ENCODE data around the gene LAP3.
A peak's percentile ranks its signal among the peaks of the same experiment; 100 is the strongest.
"Not testable (repeated sequence)": the region's sequence is repeated elsewhere in the genome, so short reads cannot be mapped to it uniquely, and the experiment has no call there.

The LAP3 gene

DNA sequence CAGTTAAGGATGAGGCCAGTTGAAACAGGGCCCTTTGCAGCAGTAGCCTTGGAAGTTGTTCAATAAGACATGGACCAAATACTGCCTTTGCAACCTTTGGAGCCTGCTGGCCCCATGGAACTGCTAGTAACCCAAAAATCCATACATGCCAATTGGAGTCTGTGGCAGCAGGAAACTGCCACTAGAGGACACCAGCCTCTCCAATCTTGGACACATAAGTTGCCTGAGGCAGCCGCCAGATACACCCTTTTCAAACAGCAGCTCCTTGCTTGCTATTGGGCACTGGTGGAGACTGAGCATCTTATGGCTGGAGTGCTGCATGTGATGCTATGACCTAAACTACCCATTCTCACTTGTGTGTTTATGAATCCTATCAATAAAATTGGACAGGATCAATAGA, 14.8 kb upstream of the LAP3 start:
- no peak for DNase-seq (ENCODE audit: low spot score)

- DNase-seq (ENCODE audit: low spot score), result no peak
These were observed 11.2 kb upstream of the LAP3 start for GRCh38 chr4:17565846-17566245.

DNA sequence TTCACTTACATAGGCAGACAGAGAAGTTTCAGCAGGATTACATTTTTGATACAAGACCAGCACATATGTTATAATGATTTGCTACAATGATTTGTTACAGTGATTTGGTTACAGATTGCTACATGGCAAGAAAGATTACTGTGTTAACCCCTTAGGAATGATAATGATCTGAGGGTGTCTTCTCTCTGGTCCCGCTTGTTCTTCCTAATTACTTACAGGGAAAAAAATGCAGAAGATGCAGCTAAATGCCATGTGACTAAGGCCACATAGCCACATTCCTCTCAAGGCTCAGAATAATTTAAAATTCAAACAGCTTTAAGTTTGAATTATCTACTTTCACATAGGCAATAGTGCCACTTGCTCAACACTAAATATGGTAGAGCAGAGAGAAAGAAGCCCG, 9.7 kb upstream of the LAP3 start:
- DNase-seq (ENCODE audit: low spot score), result no peak

DNA sequence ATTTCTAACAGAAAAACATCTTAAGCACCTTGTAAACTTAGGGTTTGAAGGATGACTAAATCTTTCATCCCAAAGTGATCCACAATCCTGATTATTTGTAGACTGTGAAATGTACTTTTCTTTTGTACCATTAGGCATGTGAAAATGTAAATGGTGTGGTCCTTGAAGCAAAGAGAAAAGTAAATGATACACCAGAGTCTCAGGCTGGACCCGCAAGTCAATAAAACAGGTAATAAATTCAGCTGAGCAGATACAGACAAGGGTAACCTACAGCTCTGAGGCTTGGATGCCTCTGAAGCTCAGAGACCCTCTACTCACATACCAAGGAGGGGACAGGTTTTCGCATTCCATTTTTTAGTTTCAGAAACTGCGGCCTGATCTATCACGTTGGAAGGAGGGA, 2.8 kb upstream of the LAP3 start:
- DNase-seq (ENCODE audit: low spot score), result no peak

DNA sequence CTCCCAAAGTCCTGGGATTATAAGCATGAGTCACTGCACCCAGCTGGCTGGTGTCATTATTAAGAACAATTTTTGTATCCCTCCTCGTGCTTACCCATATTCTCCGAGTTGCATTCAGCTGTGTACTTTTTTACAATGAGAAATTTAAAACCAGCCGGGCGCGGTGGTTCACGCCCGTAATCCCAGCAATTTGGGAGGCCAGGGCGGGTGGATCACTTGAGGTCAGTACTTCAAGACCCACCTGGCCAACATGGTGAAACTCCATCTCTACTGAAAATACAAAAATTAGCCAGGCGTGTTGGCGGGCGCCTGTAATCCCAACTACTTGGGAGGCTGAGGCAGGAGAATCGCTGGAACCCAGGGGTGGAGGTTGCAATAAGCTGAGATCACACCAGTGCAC, 1.8 kb upstream of the LAP3 start:
- not testable (repeated sequence) for DNase-seq (ENCODE audit: low spot score)

- peak; percentile 65 for DNase-seq (ENCODE audit: low spot score)
These were observed 875 bp downstream of the LAP3 start for GRCh38 chr4:17577665-17578481.

- DNase-seq (ENCODE audit: low spot score), result peak; percentile 44
These were observed 1.5 kb downstream of the LAP3 start for GRCh38 chr4:17578482-17578891.

DNA sequence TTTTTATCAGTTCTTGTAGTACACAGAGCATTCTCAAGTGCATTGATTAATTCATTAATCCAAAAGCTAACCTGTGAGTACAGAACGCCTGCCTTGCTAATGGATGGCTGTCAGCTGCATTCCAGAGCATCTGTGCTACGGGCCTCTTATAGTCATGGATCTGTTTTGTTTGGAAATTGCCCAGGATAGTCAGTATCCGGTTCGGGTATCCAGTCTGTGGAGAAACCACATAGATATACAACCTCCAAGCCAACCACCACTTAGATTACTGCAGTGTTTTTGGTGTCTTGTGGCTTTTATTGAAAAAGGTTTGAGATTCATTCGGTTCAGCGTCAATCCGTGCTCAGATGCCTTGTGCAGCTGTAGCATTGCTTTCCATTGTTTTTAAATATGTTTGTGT, 4.0 kb downstream of the LAP3 start:
- DNase-seq (ENCODE audit: low spot score), result no peak

DNA sequence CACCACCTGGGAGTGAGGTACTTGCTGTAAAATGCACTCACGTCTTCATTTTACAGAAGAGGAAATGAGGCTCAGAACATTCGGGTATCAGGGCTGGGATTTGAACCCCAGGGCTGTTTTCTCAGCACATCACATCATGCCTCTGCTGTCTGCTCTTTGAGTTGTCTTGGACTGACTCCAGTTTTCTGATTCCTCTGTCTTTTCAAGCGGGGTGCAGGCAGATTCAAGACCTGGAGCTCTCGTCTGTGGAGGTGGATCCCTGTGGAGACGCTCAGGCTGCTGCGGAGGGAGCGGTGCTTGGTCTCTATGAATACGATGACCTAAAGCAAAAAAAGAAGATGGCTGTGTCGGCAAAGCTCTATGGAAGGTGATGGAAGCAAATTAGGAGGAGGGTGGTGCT, 6.3 kb downstream of the LAP3 start:
- DNase-seq (ENCODE audit: low spot score), result no peak

- no peak for DNase-seq (ENCODE audit: low spot score)
These were observed 6.9 kb downstream of the LAP3 start for GRCh38 chr4:17583941-17584340.

DNA sequence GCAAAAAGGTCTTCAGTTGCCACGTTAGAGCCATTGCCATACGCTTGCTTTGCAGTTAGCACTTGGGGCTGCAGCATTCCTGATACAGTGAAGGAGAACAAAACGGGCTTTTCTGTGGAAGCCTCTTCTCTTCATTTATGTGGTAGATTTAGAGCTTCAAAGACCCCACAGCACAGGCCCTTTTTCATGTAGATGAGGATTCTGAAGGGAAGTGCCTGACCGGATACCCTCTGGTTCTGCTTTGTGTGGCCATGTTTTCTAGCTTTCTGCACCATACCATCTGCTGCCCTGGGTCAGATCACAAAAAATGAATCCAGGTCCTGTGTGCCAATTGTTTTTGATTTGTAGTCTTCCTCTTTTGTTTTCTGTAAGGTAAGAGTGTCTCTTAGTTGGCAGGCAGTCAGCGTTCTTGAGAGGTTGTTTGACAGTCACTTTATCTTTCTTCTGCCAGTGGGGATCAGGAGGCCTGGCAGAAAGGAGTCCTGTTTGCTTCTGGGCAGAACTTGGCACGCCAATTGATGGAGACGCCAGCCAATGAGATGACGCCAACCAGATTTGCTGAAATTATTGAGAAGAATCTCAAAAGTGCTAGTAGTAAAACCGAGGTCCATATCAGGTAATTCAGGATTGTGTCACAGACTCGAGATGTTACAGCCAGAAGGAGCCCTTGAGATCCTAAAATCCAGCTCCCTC, 7.7 kb downstream of the LAP3 start:
- DNase-seq (ENCODE audit: low spot score), result no peak

DNA sequence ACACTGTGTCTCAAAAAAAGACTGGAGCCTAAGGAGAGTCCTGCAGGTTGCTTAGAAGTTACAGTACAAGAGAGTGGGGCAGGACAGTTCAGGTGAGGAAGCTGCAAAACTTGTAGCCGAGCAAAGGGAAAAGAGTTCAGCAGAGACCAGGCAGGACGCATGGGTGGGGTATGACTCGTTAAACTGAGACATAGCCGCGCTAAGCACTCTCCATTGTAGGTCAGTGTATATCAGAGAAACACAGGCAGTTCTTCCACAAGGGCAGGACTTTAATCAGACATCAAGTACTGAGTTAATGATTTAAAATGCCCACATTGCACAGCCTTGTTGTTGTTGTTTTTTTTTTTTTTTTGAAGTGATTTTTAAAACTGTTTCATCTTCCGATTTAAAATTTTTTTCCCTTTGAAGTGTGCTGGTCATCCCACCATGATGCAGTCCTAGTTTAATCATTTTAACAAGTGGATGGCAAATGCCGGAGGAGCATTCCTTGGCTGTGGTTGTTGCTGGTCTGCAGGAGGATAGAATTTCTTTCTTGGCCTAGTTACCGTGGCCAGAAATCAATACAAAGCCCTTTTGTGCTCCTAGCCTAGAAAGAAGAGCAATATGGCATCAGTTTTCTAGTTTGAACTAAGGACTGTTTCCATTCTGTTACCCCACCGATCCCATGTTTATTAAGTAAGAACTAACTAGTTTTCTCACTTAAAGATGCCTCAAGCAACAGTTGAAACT, 10.3 kb downstream of the LAP3 start:
- no peak for DNase-seq (ENCODE audit: low spot score)

DNA sequence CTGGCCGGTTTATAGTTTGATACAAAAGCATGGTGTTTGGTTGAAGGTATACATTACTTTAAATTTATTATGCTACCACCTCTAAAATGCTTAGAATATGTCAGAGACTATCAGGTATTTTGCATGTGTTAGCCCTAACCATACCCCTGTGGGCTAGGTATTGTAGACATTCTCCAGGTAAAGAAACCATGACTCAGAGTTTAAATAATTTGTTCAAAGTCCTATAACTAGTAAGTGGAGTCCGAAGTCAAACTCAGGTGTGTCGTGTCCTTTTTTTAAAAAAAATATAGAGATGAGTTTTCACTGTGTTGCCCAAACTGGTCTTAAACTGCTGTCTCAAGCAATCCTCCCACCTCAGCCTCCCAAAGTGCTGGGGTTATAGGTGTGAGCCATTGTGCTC, 12.4 kb downstream of the LAP3 start:
- no peak for DNase-seq (ENCODE audit: low spot score)

GRCh38 chr4:17595471-17596005, 18.5 kb downstream of the LAP3 start:
- no peak for DNase-seq (ENCODE audit: low spot score)

DNA sequence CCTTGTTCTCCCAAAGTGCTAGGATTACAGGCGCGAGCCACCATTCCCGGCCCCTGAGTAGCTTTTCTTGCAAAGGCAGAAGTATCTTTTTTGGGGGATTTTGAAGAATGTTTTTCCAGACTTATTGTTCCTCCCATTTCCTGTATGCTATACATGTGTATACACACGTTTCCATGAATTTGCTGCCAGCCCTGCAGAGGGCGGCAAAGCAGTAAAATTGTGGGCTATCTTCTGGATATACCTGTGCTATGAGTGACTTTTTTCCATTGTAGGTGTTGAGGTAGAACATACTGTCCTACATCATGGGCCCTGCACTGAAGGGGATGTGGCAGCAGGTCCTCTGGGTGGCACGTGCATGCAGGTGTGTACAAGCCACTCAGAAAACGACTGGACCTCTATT, 20.5 kb downstream of the LAP3 start:
- peak; percentile 42 for DNase-seq (ENCODE audit: low spot score)

GRCh38 chr4:17599826-17600225, 22.8 kb downstream of the LAP3 start:
- DNase-seq (ENCODE audit: low spot score), result no peak

DNA sequence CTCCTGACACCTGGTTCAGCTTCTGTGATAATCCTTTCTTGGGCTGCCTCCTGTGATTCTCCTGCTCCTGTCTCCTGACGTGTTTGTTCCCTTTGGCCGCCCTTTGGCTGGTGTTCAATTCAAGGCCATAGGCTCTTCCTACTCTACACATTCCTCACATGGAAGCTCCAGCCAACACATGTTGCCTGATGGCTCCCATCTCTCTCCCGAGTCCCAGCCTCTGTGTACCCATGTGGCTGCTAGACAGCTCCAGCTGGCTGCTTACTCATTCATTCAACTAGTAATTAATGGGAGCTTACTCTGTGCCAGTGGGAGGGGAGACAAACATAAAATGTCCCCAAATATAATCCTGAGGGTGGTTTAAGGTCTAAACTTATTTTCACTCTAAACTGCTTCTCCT, 28.2 kb downstream of the LAP3 start:
- DNase-seq (ENCODE audit: low spot score), result no peak

DNA sequence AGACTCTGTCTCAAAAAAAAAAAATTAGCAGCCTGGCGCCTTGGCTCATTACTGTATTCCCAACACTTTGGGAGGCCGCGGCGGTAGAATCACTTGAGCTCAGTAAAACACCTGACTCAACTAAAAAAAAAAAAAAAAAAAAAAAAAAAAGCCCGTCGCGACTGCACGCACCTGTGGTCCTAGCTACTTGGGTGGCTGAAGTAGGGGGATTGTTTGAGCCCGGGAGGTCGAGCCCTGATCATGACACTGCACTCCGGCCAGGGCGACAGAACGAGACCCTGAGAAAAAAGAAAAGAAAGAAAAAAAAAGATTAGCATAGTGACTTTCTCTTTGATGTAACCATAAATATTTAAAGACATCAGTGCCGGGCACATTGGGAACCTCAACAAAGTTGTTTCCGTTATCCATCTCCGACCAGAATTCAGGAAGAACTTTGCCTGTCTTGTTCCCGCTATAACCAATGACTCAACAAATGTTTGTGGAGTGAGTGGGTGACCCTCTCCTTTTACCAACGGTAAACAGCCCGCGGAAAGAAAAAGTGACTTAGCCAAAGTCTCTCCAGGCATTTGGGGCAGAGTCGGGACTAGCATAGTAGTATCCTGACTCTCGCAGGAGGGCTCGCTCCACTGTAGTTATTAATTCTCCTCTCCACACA, 36.9 kb downstream of the LAP3 start:
- peak; percentile 92 for DNase-seq (ENCODE audit: low spot score)

DNA sequence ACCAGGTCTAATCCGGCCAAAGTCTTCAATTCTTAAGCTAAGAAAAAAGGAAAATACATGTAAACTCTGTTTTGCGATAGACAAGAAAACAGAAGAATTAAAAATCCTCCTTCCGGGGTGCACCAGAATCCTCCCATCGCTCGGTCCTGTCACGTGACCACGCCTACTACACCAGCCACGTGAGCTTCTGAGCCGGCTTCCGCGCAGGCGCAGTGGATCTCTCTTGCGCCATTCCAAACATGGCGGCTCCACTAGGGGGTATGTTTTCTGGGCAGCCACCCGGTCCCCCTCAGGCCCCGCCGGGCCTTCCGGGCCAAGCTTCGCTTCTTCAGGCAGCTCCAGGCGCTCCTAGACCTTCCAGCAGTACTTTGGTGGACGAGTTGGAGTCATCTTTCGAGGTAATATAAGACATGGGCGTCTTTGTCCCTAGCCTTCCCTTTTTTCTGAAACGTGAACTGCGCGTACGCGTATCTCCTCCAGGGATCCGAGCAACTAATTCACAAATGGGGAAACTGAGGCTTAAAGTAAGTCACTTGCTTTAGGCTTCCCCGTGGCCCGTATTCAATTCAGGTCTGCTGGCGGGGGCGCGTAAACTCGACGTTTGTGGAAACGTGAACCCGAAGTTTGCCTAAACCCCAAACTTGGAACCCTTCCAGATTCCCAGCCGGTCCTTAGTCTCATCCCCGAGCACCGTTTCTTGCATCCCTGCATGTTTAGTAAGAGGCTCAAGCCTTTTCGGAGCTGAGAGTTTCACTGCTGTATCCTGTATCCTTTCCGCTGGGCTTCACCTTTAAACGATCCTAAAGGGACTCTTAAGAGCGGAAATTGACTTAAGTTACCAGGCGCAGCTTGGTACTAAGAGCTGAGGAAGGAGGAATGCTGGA, 37.7 kb downstream of the LAP3 start, which contains the start of gene MED28:
Gene MED28 (plus strand): TSS at position 226 of the 884 bp plus-strand sequence. CDS start 14 bp downstream, at position 240.
- DNase-seq (ENCODE audit: low spot score), result peak; percentile 96

DNA sequence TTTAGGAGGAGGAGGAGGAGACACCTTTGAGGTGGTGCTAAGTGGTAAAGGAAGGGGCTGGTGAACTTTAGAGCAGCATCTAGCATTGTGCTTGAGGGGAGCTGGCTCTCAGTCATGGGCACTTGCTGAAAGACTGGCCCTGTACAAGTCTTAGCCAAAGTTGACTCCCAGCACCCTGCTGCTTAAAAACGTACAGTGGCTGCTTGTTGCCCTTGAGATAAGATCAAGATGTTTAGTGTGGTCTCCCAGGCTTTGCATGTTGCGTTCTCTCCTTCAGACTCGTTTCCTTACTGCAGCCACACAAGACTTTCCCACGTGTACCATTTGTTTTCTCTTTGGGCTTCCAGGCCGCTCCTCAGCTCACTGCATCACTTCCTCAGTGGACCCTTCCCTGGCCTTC, 39.3 kb downstream of the LAP3 start:
- DNase-seq (ENCODE audit: low spot score), result no peak

GRCh38 chr4:17618926-17619325, 41.9 kb downstream of the LAP3 start:
- no peak for DNase-seq (ENCODE audit: low spot score)

All from RKO (cell line).